ENCODE data around the gene ZMIZ1. TPM values are rescaled to one million over a fixed set of nuclear protein-coding genes. Genes with fewer than 3 reads are reported as not detected.

ZMIZ1 gene
- total RNA-seq, 1 experiment from 2014 or later, result 28.4 TPM

DNA sequence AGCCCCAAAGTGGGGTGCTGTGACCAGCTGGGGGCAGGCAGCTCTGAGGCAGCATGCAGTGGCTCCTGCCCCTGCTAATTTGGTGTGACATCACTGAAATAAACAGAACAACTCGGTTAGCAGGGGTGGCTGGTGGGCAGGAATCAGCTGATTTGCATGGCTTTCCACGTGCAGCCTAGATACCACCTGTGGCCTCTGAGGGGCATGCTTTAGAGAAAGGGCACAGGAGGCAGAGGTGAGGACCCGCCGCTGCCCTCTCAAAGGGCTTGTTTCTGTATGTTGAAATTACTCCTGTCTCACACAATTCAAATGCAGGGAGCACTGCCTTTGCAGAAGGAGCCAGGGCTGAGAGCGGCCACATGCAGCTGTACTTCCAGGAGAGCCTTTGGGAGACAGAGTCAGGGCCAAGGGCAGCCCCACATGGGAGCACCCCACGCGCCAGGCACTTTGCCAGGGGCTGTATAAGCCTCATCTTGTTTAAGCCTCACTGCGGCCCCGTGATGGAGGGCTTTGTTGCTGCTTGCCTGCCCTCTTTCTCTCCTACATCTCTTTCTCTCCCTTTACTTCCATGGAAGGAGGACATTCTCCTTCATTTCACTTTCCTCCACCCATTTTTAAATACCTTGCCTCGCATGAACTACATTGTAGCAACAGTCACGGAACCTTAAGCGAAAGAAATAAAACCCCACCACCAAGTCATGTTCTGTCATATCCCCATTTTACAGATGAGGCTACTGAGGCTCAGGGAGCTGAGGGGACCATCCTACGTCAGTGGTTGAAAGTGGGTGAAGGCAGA, 137.7 kb downstream of the ZMIZ1 start (continued):
- TF ChIP-seq, protein P1, sequence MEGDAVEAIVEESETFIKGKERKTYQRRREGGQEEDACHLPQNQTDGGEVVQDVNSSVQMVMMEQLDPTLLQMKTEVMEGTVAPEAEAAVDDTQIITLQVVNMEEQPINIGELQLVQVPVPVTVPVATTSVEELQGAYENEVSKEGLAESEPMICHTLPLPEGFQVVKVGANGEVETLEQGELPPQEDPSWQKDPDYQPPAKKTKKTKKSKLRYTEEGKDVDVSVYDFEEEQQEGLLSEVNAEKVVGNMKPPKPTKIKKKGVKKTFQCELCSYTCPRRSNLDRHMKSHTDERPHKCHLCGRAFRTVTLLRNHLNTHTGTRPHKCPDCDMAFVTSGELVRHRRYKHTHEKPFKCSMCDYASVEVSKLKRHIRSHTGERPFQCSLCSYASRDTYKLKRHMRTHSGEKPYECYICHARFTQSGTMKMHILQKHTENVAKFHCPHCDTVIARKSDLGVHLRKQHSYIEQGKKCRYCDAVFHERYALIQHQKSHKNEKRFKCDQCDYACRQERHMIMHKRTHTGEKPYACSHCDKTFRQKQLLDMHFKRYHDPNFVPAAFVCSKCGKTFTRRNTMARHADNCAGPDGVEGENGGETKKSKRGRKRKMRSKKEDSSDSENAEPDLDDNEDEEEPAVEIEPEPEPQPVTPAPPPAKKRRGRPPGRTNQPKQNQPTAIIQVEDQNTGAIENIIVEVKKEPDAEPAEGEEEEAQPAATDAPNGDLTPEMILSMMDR (IDR thresholded peaks at IDR 0.05 in 2 of 3, conservative IDR thresholded peaks at IDR 0.05 in 1 of 3; ENCODE audit: borderline replicate concordance in 1 of 3, insufficient read depth in 1 of 3, low read depth in 2 of 3, low read length in 2 of 3), result no peak
- TF ChIP-seq YY1 (IDR thresholded peaks at IDR 0.05; ENCODE audit: extremely low read depth, insufficient replicate concordance, low read depth, low read length) (no peak), FOSL1 (IDR thresholded peaks at IDR 0.05; ENCODE audit: low read depth) (no peak)

DNA sequence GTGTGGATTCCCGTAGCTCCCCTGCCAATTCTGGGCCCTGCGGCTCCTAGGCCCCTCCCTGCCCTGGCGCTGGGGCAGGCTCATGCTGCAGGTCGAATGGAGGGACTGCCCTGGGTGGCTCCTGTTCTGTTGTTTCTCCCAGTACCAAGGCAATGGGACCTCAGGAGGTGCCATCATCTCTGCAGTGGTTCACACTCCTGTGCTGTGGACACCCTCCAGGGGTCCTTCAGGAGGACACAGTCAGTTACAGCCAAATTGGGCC, 138.3 kb downstream of the ZMIZ1 start:
- POLR2A ChIA-PET, result no interaction called here
- DNase-seq (ENCODE audit: low read depth, low spot score) (no peak), ATAC-seq (no peak)
- Histone ChIP-seq H3K4me2 (ENCODE audit: low read length) (no peak overlapping the region), H3K9me3 (ENCODE audit: control insufficient read depth in 1 of 2, insufficient read depth in 1 of 2, low read depth in 1 of 2, low read length in 2 of 2) (no peaks in the 10 kb centered on the region), H3K27ac (ENCODE audit: low read depth, low read length) (no peak overlapping the region), H3K36me3 (ENCODE audit: control insufficient read depth in 1 of 2, insufficient read depth in 2 of 2, low read length in 2 of 2) (peaks cover 3 to 4% of the 10 kb centered on the region in 2 experiments; a peak in 2 of 4 replicates), H3K9me2 (ENCODE audit: insufficient read depth) (no peaks in the 10 kb centered on the region), H3K4me1 (ENCODE audit: control insufficient read depth in 1 of 2, insufficient read depth in 2 of 2, low read length in 2 of 2) (no peaks in the 10 kb centered on the region), H3K4me3 (replicated peaks in 1 of 2; ENCODE audit: low read depth in 1 of 2, low read length in 2 of 2) (no peak overlapping the region), H3K27me3 (ENCODE audit: insufficient read depth, low read length) (no peaks in the 10 kb centered on the region), H3K79me2 (ENCODE audit: insufficient read depth, low read length) (no peaks in the 10 kb centered on the region), H4K20me1 (ENCODE audit: insufficient read depth) (no peaks in the 10 kb centered on the region), H3K9ac (ENCODE audit: low read length) (no peak overlapping the region), H2AFZ (ENCODE audit: low read depth, low read length, poor library complexity, severe bottlenecking) (no peak overlapping the region)
- BruUV-seq (replicated peaks), result no TSS peak
- CTCF ChIA-PET, result no interaction called here
- RAD21 ChIA-PET (ENCODE audit: low non-redundant PET in 1 of 2, low total read pairs in 2 of 2, uncharacterized antibody in 2 of 2, unreplicated experiment in 2 of 2), result no interaction called here
- intact Hi-C loops (cut with micrococcal nuclease), result no loop called here
- no peak for TF ChIP-seq YY1 (IDR thresholded peaks at IDR 0.05; ENCODE audit: extremely low read depth, insufficient replicate concordance, low read depth, low read length)
- no peak for TF ChIP-seq EZH2 (IDR thresholded peaks at IDR 0.05)
- no peak for TF ChIP-seq POLR2AphosphoS5 (IDR thresholded peaks at IDR 0.05; ENCODE audit: low read depth, low read length)
- TF ChIP-seq, protein P2, sequence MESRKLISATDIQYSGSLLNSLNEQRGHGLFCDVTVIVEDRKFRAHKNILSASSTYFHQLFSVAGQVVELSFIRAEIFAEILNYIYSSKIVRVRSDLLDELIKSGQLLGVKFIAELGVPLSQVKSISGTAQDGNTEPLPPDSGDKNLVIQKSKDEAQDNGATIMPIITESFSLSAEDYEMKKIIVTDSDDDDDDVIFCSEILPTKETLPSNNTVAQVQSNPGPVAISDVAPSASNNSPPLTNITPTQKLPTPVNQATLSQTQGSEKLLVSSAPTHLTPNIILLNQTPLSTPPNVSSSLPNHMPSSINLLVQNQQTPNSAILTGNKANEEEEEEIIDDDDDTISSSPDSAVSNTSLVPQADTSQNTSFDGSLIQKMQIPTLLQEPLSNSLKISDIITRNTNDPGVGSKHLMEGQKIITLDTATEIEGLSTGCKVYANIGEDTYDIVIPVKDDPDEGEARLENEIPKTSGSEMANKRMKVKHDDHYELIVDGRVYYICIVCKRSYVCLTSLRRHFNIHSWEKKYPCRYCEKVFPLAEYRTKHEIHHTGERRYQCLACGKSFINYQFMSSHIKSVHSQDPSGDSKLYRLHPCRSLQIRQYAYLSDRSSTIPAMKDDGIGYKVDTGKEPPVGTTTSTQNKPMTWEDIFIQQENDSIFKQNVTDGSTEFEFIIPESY (IDR thresholded peaks at IDR 0.05; ENCODE audit: extremely low read depth, insufficient replicate concordance, low read length), result no peak
- no peak for TF ChIP-seq FOSL1 (IDR thresholded peaks at IDR 0.05; ENCODE audit: low read depth)
- TF ChIP-seq SP1 (IDR thresholded peaks at IDR 0.05; ENCODE audit: low read depth), result no peak
- TF ChIP-seq, protein P3, sequence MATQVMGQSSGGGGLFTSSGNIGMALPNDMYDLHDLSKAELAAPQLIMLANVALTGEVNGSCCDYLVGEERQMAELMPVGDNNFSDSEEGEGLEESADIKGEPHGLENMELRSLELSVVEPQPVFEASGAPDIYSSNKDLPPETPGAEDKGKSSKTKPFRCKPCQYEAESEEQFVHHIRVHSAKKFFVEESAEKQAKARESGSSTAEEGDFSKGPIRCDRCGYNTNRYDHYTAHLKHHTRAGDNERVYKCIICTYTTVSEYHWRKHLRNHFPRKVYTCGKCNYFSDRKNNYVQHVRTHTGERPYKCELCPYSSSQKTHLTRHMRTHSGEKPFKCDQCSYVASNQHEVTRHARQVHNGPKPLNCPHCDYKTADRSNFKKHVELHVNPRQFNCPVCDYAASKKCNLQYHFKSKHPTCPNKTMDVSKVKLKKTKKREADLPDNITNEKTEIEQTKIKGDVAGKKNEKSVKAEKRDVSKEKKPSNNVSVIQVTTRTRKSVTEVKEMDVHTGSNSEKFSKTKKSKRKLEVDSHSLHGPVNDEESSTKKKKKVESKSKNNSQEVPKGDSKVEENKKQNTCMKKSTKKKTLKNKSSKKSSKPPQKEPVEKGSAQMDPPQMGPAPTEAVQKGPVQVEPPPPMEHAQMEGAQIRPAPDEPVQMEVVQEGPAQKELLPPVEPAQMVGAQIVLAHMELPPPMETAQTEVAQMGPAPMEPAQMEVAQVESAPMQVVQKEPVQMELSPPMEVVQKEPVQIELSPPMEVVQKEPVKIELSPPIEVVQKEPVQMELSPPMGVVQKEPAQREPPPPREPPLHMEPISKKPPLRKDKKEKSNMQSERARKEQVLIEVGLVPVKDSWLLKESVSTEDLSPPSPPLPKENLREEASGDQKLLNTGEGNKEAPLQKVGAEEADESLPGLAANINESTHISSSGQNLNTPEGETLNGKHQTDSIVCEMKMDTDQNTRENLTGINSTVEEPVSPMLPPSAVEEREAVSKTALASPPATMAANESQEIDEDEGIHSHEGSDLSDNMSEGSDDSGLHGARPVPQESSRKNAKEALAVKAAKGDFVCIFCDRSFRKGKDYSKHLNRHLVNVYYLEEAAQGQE (IDR thresholded peaks at IDR 0.05; ENCODE audit: low read depth), result no peak
- no peak for TF ChIP-seq EGR1 (IDR thresholded peaks at IDR 0.05; ENCODE audit: low read depth)
- TF ChIP-seq SIN3A (IDR thresholded peaks at IDR 0.05; ENCODE audit: low read depth), result no peak
- no peak for TF ChIP-seq ZNF274 (IDR thresholded peaks at IDR 0.05; ENCODE audit: low read depth, low read length)
- TF ChIP-seq, protein P4, sequence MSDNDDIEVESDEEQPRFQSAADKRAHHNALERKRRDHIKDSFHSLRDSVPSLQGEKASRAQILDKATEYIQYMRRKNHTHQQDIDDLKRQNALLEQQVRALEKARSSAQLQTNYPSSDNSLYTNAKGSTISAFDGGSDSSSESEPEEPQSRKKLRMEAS (IDR thresholded peaks at IDR 0.05), result no peak
- no peak for TF ChIP-seq RAD21 (IDR thresholded peaks at IDR 0.05; ENCODE audit: low read depth)
- no peak for TF ChIP-seq POLR2A (IDR thresholded peaks at IDR 0.05; ENCODE audit: borderline replicate concordance, extremely low read depth, insufficient read depth, insufficient read length)
- no peak for TF ChIP-seq ZFX (IDR thresholded peaks at IDR 0.05)
- no peak for TF ChIP-seq CEBPB (IDR thresholded peaks at IDR 0.05; ENCODE audit: low read depth)
- TF ChIP-seq TCF7L2 (IDR thresholded peaks at IDR 0.05; ENCODE audit: borderline replicate concordance, extremely low read depth, insufficient read depth, insufficient read length), result no peak
- TF ChIP-seq EZH2phosphoT487 (IDR thresholded peaks at IDR 0.05; ENCODE audit: borderline replicate concordance), result no peak
